ENCODE results near the gene ZNF358.

GRCh38 chr19:7559102-7559501 lies 43.2 kb downstream of the ZNF358 start:
- TF ChIP-seq, protein P1, sequence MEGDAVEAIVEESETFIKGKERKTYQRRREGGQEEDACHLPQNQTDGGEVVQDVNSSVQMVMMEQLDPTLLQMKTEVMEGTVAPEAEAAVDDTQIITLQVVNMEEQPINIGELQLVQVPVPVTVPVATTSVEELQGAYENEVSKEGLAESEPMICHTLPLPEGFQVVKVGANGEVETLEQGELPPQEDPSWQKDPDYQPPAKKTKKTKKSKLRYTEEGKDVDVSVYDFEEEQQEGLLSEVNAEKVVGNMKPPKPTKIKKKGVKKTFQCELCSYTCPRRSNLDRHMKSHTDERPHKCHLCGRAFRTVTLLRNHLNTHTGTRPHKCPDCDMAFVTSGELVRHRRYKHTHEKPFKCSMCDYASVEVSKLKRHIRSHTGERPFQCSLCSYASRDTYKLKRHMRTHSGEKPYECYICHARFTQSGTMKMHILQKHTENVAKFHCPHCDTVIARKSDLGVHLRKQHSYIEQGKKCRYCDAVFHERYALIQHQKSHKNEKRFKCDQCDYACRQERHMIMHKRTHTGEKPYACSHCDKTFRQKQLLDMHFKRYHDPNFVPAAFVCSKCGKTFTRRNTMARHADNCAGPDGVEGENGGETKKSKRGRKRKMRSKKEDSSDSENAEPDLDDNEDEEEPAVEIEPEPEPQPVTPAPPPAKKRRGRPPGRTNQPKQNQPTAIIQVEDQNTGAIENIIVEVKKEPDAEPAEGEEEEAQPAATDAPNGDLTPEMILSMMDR (conservative IDR thresholded peaks at IDR 0.05 in 1 of 2, IDR thresholded peaks at IDR 0.05 in 1 of 2; ENCODE audit: low read depth in 1 of 2, low read length in 2 of 2): no peak
- no peak for TF ChIP-seq EZH2 (IDR thresholded peaks at IDR 0.05; ENCODE audit: low read length, missing control alignments)

Measured in fibroblast of lung (primary cell).